ENCODE results near the gene ERVFRD-1.

DNA sequence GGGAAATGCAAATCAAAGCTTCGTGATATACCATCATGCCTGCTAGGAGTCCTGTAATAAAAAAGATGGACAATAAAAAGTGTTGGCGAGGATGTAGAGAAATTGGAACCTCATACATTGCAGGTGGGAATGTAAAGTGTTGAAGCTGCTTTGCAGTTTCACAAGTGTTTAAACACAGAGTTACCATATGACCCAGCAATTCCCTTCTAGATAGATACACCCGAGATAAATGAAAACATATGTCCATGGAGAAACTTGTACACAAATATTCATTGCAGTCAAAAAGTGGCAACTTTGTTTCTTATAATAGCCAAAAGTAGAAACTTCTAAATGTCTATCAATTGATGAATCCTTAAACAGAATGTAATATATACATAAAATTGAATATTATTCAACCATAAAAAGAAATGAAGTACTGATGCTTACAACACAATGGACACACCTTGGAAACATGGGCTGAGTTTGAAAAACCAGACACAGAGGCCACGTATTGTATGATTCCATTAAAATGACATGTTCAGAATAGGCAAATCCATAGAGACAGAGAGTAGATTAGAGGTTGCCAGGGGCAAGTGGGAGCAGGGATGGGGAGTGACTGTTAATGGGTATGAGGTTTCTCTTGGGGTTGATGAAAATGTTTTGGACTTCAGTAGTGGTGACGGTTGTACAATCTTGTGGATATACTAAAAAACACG lies 20.8 kb upstream of the ERVFRD-1 start:
- TF ChIP-seq, protein P1, sequence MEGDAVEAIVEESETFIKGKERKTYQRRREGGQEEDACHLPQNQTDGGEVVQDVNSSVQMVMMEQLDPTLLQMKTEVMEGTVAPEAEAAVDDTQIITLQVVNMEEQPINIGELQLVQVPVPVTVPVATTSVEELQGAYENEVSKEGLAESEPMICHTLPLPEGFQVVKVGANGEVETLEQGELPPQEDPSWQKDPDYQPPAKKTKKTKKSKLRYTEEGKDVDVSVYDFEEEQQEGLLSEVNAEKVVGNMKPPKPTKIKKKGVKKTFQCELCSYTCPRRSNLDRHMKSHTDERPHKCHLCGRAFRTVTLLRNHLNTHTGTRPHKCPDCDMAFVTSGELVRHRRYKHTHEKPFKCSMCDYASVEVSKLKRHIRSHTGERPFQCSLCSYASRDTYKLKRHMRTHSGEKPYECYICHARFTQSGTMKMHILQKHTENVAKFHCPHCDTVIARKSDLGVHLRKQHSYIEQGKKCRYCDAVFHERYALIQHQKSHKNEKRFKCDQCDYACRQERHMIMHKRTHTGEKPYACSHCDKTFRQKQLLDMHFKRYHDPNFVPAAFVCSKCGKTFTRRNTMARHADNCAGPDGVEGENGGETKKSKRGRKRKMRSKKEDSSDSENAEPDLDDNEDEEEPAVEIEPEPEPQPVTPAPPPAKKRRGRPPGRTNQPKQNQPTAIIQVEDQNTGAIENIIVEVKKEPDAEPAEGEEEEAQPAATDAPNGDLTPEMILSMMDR (IDR thresholded peaks at IDR 0.05), result no peak
- TF ChIP-seq POLR2A (IDR thresholded peaks at IDR 0.05), result no peak
